Stimulated activated CD4-positive, alpha-beta T cell treated with anti-CD3 and anti-CD28 coated beads, TNF-alpha, amount 100 ng/mL, for 1 hour (primary cell): ENCODE results near the gene MLC1.

Experiments used
- DNase-seq, 3 donors: peaks; one replicate each; pipeline ENCODE4 v3.0.0-alpha.2; 2020; ENCODE audit warnings: low read depth in 3 of 3, low spot score in 1 of 3

MLC1 gene

DNA sequence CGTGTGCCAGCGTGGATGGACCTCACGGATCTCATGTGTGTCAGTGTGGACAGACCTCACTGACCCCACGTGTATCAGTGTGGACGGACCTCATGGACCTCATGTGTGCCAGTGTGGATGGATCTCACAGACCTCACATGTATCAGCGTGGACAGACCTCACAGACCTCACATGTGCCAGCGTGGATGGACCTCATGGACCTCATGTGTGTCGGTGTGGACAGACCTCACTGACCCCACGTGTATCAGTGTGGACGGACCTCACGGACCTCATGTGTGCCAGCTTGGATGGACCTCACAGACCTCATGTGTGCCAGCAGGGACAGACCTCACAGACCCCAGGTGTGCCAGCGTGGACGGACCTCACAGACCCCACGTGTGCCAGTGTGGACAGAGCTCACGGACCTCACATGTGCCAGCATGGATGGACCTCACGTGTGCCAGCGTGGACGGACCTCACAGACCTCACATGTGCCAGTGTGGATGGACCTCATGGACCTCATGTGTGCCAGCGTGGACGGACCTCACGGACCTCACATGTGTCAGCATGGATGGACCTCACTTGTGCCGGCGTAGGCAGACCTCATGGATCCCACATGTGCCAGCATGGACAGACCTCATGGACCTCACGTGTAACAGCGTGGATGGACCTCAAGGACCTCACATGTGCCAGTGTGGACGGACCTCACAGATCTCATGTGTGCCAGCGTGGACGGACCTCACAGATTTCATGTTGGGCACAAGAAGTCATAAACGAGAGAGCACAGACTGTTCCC, 45.4 kb downstream of the MLC1 start:
- DNase-seq, result no peak

DNA sequence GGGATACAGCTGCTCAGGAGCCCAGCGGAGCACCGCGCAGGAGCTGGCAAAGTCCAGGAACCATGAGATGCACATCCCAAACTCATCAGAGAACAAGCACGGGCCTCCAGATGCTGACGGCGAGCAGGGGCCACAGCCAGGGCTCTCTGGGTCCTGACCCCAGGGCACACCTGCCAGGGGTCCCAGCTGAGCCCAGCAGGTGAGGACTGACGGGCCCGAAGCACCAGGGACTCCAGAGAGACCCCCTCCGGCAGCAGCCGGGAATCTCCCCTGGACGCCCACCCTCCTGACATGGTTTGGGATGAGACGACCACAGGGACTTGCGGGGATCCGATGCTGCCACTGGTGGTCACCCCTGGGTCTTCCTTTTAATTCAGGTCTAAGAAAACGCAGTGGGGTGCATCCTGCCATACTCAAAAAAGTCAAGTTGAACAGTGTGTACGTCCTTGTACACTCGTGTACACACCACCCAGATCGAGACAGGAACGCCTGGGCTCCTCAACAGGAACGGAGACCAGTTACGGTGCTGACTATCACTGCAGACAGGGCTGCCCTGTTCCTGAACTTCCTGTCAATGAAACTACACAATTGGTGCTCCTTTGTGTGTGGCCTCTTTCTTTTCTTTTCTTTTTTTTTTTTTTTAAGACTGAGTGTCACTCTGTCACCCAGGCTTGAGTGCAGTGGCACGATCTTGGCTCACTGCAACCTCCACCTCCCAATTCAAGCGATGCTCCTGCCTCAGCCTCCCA, 49.1 kb downstream of the MLC1 start:
- DNase-seq, result no peak

DNA sequence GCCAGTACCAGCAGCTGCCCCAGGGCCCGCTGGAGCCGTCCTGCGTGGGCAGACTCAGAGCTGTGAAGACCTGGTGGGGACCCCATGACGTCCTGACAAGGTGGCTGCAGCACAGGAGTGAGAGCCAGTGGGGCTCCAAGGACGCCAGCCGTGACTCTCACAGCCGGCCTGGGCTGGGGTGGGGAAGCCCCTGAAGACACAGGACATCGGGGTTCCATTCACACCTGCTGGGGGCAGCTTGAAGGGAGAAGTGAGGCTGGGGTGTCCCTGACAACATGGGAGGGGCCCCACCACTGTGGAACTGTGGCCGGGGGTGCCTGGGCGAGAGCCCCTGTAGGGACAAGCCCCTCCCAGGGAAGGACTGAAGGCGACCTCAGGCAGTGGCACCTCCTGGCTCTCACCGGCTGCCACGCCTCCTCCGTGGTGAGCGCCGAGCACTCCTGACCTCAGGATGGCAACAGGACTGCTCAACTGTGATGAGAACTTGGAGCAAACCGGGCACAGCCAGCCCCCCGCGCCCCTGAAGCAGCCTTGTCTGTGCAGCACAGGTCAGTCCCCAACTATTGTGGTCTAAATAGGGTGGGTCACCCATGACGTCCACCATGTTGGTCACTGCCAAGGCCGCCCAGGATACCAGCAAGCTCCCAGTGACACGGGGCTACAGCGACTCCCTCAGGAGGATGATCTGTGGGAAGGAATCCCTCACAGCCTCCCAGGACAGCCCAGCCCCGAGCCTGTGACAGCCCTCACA, 49.9 kb downstream of the MLC1 start:
- DNase-seq, result no peak

DNA sequence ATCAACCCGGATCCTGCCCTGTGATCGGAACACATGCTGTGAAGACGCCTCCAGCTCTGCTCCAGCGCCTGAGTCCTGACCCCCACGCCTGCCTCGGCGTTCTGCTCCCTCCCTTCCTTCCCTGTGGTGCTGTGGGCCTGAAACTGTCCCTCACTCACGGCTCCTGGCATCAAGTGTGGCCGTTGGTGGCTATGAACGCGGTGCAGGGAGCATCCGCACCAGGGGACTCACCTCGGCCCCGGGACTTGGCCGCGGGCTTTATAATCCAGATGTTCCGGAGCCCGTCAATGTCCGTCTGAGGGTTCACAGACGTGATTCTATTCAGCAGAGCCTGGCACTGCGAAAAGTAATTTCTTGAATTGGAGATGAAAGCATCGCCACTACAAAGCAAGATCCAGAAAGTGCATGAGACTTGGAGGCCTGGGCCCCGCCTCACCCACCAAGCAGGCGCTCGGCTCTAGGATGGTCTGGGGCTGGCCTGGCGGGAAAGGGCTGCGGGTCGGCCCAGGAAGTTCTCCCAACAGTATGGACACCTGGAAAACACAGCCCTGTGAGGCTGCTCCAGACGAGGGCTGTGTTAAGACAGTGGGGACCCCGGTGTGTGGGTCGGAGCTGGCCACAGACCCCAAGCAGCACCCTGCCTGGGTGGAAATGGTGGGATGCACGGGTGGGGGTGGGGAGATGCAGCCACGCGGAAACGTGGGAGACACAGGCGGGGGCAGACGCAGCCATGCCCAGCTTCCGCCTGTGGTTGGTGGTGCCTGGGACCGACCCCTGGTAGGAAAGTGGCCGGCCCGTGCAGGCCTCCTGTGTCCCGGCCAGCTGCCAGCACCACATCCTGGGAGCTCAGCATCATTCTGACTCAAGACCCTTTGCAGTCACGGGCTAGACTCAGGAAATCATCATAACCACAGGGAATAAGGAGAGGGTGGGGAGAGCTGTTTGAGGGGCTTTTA, 50.8 kb downstream of the MLC1 start:
- no peak for DNase-seq

DNA sequence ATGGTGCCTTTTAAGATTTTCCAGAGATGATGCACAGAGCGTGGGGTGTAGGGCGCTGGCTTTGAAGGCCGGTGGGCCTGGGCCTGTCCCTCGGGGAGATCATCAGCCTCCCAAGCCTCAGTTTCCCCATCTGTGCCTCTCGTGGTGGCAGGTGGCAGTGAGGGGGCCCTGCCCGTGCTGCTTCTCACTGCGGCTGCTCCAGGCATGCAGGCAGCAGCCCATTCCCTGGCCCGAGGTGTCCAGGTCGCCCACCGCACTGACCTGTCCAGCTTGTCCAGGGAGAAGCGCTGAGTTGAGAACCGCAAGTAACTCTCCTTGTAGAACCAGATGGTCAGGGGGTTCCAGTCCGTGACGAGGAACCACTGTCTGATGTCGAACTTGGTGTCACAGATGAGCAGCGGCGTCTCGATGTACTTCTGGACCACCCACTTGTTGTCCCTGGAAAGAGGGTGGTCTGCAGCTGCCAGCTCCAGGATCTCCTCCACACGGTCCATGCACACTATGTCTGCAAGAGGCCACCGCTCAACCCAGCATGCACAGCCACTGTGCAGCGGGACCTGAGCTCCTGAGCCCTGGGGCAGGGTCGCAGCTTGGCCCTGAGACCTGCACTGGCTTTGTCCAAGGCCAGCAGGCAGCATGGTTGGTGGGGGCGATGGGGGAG, 52.2 kb downstream of the MLC1 start:
- no peak for DNase-seq

DNA sequence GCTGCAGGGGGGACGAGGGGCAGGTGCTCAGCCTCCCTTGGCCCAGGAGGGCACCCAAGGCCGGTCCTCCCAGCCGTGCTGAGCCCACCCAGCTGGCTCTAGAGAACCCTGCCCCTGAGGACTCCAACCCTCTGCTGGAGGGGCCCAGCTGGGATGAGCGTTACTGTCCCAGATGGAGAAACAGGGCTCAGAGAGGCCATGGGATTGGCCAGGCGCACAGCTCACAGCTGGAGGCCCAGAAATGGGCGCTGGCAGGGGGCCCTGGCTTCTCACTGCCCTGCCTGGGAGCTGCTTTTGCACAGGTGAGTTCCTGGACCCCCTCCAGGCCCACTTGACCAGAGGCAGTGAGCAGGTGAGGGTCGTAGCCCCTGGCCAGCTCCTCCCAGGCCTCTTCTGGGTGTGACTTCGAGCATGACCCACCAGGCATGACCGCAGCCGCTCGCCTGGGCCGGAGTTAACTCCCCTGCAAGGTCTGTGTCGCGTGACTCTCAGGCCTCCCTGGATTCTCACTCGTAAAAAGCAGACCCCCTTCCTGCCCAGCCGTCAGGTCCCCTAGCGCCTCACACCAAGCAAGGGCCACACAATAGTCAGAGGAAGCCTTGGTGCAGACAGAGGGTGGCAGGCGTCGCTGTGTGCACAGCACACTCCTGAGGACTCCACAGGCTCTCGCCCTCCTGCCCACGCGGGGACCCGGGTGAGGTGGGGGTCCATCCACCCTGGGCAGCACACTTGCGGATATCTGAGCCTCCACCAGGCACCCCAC, 52.9 kb downstream of the MLC1 start:
- DNase-seq, result no peak

DNA sequence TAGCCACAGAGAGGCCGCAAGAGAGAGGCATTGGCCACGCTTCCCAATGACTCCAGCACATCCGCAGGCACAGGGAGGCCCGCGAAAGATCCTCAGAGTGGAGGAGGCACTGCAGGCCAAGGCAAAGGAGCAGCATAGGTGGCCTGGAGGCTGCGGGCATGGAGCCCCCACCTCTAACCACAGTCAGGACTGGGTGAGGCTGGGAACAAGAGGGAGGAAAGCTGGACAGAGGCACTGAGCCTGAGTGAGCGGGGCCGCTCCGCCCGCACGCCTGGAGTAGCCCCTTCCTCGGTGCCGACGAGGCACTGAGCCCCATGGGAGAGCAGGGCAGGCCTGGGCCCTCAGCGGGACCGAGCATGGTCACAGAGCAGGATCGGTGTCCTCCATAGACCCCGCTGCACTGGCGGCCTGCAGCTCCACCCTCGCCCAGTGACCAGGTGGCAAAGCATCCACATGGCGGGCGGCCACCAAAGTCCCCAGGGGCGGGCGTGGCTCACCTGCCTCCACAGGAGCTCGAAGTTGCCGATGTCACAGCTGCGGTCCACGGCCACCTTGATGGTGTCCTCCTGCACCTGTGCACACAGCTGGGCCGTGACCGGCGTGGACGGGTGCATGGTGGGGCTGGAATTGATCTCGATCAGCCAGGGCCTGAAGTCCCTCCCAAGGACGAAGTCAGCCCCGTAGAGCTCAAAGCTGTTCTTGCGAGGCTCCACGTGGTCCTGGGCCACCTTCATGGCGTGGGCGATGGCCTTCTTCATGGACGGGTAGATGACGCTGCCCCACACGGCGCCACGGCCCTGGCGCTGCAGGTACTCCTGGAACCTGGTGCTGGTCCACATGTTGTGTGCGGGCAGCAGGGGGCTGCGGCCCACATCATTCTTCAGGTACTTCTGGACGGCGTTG, 53.8 kb downstream of the MLC1 start:
- no peak for DNase-seq

DNA sequence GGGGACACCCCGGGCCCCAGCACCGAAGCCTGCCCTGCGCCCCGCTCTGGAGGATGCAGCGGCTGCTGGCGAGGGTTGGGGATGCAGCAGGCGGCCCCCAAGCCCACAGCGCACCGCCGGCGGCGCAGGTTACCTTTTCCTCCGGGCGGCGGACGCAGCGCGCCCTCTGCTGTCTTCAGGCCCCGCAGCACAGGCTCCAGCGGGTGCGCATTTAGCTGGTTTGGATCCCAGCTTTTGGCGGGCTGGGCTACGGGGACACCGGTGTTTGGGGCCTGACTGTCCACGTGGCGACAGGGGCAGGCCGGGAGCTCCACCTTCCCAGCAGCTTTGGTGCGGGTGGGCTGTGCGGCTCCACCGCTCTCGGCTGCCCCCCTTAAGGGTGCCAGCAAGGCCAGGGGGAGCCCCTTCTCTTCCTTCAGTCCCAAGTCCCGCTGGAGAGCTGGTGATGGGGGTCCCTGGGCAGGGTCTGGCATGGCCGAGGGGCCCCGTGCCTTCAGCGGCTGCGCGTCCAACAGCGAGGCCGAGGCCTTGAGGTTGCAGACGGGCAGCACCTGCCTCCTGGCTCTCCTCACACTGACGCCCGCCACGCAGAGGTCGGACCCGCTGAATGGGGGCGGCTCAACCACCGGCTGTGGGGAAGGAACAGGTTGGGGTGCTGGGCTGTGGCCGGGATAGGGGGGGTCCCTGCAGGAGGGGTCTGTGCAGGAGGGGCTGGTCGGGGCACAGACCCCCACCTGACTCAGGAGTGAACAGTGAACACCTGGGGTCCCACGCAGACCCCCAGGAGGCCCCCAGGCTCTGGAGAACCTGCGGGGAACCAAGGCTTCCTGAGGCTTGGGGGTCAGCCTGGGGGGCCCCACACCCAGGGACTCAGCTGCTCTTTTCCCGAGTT, 54.7 kb downstream of the MLC1 start:
- peak; percentile 52 to 77 (median 72) for DNase-seq

DNA sequence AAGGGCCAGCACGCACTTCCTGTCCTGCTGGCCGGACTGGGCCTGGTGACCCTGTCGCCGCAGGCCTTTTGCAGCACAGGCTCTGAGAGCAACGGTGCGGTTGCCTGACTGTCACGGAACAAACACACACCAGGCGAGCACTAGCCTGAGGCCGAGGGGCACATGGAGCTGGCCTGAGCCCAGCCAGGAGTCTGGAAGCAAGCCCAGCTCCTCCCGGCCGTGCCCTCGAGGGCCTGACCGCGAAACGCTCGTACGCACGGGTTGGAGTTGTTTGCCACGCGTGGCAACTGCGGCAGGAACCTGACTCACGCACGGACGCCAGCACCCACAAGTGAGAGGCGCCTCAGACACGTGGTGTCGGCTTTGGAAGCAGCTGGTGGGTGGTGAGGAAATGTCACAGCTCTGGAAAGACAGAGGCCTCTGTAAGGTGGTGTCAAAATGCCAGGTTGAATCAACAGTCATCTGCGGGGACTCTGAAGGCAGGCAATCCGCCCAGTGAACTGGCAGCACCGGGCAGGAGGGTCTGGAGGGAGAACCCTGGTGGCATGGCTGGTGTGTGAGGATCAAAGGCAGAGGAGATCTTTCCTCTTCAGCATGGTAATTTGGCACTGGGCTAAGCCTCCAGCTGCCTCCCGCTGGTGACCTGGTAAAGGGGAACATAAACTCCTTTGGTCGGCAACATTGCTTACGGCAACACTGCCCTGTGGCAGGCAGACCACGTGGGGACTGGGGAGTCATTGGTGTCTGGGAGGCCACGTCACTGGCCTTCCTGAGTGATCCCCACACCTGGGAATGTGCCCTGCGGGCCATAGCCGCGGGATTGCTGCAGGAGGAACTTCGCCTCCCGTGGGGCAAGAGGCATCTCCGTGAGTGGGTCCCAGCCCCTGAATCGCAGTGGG, 57.3 kb downstream of the MLC1 start:
- DNase-seq, result peak in 2 of 3 donors; percentile 25

DNA sequence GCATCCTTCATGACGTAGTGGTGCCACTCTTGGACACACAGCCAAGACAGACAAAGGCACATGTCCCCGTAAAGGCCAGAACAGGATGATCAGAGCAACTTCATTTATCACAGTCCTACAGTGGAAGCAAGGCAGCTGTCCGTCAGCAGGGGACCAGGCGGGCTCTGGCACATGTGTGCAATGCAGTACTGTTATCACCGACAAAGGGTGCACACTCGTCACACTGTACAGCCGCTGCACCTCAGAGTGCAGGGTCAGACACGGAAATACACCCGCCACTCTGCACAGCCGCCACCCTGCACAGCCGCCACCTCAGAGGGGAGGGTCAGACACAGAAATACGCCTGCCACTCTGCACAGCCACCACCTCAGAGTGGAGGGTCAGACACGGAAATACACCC, 59.2 kb downstream of the MLC1 start:
- no peak for DNase-seq

DNA sequence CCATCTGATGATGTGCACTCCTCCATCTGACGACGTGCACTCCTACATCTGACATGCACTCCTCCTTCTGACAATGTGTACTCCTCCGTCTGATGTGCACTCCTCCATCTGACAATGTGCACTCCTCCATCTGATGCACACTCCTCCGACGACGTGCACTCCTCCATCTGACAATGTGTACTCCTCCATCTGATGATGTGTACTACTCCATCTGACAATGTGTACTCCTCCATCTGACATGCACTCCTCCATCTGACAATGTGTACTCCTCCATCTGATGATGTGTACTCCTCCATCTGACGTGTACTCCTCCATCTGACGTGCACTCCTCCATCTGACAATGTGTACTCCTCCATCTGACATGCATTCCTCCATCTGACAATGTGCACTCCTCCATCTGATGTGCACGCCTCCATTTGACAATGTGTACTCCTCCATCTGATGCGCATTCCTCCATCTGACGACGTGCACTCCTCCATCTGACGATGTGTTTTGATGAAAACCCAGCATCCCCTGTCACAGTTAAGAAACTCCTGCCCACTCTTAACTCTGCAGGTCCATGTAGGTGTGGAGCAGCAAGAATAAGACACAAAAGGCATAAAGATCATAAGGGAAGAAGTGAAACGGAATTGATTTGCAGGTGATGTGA, 62.9 kb downstream of the MLC1 start:
- no peak for DNase-seq

DNA sequence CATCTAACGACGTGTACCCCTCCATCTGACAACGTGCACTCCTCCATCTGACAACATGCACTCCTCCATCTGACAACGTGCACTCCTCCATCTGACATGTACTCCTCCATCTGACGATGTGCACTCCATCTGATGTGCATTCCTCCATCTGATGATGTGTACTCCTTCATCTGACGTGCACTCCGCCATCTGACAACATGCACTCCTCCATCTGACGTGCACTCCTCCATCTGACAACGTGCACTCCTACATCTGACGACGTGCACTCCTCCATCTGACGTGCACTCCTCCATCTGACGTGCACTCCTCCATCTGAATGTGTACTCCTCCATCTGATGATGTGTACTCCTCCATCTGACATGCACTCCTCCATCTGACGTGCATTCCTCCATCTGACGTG, 64.6 kb downstream of the MLC1 start:
- DNase-seq, result no peak

DNA sequence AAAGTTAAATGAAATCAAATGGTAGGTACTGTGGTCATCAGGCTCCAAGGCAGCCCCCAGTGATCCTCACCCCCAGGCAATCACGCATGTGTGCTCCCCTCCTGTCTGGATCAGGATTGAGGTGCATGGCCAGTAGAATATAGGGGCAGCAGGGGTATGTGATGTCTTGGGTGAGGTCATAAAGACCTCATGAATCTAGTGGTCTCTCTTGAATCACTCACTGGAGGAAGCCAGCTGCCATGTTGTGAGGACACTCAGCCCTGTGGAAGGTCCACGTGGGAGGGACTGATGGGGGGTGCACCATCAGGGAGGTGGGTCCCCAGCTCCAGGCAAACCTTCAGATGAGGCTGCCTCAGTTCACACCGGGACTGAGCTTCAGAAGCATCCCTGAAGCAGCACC, 65.9 kb downstream of the MLC1 start:
- no peak for DNase-seq

DNA sequence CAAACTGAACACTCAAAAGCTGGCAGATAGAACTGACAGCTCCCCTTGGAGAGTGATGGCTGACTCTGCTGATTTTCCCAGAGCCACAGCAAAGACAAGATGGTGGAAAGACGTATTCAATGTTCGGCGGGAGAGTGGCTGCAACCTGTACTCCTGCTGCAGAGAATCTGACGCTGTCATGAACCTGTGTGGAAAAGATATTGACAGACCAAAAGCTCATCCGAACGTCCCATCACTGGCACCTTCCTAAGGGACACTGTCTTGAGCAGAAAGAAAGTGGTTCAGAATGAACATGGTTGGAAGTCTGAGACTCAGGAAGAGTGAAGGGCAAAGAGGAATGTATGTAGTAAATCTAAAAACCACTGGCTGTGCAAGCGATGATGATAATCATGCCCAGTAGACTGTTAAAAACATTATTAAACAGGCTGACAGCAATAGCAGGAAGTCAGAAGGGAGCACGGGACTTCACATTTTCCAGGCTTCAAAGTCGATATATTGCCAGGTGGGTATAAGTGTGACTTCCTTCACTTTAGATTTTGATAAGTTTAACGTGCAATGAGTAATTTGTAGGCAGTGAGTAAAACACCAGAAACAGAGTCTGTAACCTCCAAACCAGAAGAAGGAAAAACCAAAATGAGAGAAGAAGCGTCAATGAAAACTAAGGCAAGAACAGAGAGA, 66.5 kb downstream of the MLC1 start:
- no peak for DNase-seq

DNA sequence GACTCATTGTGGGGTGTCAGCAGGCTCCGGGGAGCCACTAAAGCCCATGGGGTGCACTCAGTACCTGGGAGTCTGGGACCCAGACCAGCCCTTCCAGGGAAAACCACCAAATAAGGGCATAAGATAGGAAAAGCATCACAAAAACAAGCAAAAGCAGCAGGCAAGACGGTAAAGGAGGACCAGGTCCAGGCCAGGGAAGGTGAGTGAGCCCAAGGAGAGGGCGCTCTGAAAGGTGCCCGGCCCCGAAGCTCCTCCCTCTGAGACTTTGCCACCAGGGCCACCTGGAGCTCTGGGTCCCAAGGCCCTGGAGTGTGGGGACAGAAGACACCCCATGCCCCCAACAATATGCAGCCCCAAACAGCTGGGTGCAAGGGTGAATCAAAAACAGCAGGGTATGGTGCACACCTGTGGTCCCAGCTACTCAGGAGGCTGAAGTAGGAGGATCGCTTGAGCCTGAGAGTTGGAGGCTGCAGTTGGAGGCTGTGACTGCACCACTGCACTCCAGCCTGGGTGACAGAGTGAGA, 67.5 kb downstream of the MLC1 start:
- no peak for DNase-seq
